ENCODE measurements around the gene DVL1. TPM values are rescaled to one million over a fixed set of nuclear protein-coding genes. Genes with fewer than 3 reads are reported as not detected.

Gene DVL1
- total RNA-seq, 6 experiments from 2014 or later: 73.8 to 96.6 (median 74.5) TPM

GRCh38 chr1:1311107-1312104, 37.8 kb downstream of the DVL1 start:
- Mint-ChIP-seq H3K4me3 (no peak overlapping the region), H3K4me1 (ENCODE audit: low read depth) (peaks cover 8% of the 10 kb centered on the region), H3K9me3 (no peaks in the 10 kb centered on the region), H3K36me3 (ENCODE audit: low read depth) (no peaks in the 10 kb centered on the region; the same call in 1 of the 2 replicates), H3K27ac (no peak overlapping the region), H3K27me3 (ENCODE audit: insufficient read depth) (peaks cover 7% of the 10 kb centered on the region)
- TF ChIP-seq CTCF (IDR thresholded peaks at IDR 0.05): no peak
- DNase-seq: no peak

- peaks cover 16% of the 10 kb centered on the region for H3K4me1 Mint-ChIP-seq (ENCODE audit: low read depth)
- no peaks in the 10 kb centered on the region; the same call in 1 of the 2 replicates for H3K36me3 Mint-ChIP-seq (ENCODE audit: low read depth)
- no peaks in the 10 kb centered on the region for H3K9me3 Mint-ChIP-seq
- H3K27ac Mint-ChIP-seq: no peak overlapping the region
- no peak for TF ChIP-seq CTCF (IDR thresholded peaks at IDR 0.05)
- no peak for DNase-seq
- H3K4me3 Mint-ChIP-seq: no peak overlapping the region; the same call in 1 of the 2 replicates
- H3K27me3 Mint-ChIP-seq (ENCODE audit: insufficient read depth): peaks cover 6% of the 10 kb centered on the region
These were observed 38.7 kb downstream of the DVL1 start for GRCh38 chr1:1310476-1311053.

- Mint-ChIP-seq H3K36me3 (ENCODE audit: low read depth) (no peaks in the 10 kb centered on the region; the same call in 1 of the 2 replicates), H3K9me3 (no peaks in the 10 kb centered on the region), H3K27me3 (ENCODE audit: insufficient read depth) (peaks cover 6% of the 10 kb centered on the region), H3K4me3 (peak overlapping the region; percentile 82), H3K27ac (no peak overlapping the region), H3K4me1 (ENCODE audit: low read depth) (peaks cover 18% of the 10 kb centered on the region)
- TF ChIP-seq CTCF (IDR thresholded peaks at IDR 0.05): peak; percentile 9; the same call in 1 of the 2 replicates
- DNase-seq: no peak
These were observed 39.2 kb downstream of the DVL1 start for GRCh38 chr1:1310109-1310385.

- Mint-ChIP-seq H3K27ac (peak overlapping the region; percentile 45), H3K36me3 (ENCODE audit: low read depth) (no peaks in the 10 kb centered on the region; the same call in 1 of the 2 replicates)
- no peak for TF ChIP-seq CTCF (IDR thresholded peaks at IDR 0.05)
These were observed 39.7 kb downstream of the DVL1 start for GRCh38 chr1:1309251-1310108.

GRCh38 chr1:1308756-1309250, 40.4 kb downstream of the DVL1 start:
- DNase-seq: no peak
- Mint-ChIP-seq H3K27me3 (ENCODE audit: insufficient read depth) (peaks cover 3% of the 10 kb centered on the region), H3K4me3 (peak overlapping the region; percentile 82), H3K9me3 (no peaks in the 10 kb centered on the region), H3K27ac (peak overlapping the region; percentile 77), H3K36me3 (ENCODE audit: low read depth) (no peaks in the 10 kb centered on the region; the same call in 1 of the 2 replicates), H3K4me1 (ENCODE audit: low read depth) (peaks cover 26% of the 10 kb centered on the region)
- TF ChIP-seq CTCF (IDR thresholded peaks at IDR 0.05): no peak

More at GRCh38 chr1:1309251-1310108, 39.7 kb downstream of the DVL1 start:
- Mint-ChIP-seq H3K4me1 (ENCODE audit: low read depth) (peaks cover 24% of the 10 kb centered on the region), H3K27me3 (ENCODE audit: insufficient read depth) (peaks cover 3% of the 10 kb centered on the region), H3K9me3 (no peaks in the 10 kb centered on the region), H3K4me3 (peak overlapping the region; percentile 82)
- no peak for DNase-seq
